Right lobe of liver (tissue), 4 donors: ENCODE measurements around the gene P2RX5.

Experiments used
- POLR2A ChIP-seq: fragments of 450-650 bp; IDR thresholded peaks from one replicate; pipeline ENCODE4 v1.6.1; 2017; ENCODE audit warnings: antibody characterized with exemption, mild to moderate bottlenecking
- TF ChIP-seq, protein P1 (sequence below), 4 donors: fragments of 200-600 bp in 3 of 4; fragments of 450-650 bp in 1 of 4; IDR thresholded peaks; one replicate each; pipeline versions ENCODE4 v1.5.1 to v1.8.0; 2016 to 2022; ENCODE audit warnings: antibody characterized with exemption in 4 of 4, mild to moderate bottlenecking in 2 of 4
- donor health status: DM: no; HTN: no; CAD: no.
- donor health status: DM: no; HTN: no; CAD: no.
- donor health status: DM: no; HTN: yes; CAD: no.

DNA sequence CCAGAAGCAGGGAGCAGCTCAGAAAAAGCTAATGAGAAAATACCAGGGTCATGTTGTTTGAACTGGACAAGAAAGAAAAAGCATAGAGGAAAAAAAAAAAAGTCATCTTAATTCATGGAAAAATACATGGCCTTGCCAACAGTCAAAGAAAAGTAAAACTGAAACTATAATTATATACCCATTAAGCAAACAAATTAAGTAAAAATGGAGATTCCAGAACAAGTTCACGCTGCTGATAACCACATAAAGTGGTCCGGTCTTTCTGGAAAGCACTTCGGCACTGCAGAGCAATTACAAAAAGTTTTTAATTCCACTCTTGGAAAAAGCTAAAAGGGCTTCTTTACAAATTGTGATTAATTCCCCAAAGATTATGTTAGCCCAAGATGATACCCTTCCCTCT, 12.4 kb upstream of the P2RX5 start:
- TF ChIP-seq, protein P1, sequence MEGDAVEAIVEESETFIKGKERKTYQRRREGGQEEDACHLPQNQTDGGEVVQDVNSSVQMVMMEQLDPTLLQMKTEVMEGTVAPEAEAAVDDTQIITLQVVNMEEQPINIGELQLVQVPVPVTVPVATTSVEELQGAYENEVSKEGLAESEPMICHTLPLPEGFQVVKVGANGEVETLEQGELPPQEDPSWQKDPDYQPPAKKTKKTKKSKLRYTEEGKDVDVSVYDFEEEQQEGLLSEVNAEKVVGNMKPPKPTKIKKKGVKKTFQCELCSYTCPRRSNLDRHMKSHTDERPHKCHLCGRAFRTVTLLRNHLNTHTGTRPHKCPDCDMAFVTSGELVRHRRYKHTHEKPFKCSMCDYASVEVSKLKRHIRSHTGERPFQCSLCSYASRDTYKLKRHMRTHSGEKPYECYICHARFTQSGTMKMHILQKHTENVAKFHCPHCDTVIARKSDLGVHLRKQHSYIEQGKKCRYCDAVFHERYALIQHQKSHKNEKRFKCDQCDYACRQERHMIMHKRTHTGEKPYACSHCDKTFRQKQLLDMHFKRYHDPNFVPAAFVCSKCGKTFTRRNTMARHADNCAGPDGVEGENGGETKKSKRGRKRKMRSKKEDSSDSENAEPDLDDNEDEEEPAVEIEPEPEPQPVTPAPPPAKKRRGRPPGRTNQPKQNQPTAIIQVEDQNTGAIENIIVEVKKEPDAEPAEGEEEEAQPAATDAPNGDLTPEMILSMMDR (IDR thresholded peaks at IDR 0.05), result no peak
- no peak for TF ChIP-seq POLR2A
